DOHH2 (cell line): ENCODE results near the gene TAF4.

ENCODE experiments used
- EZH2phosphoT487 ChIP-seq: fragments of 200-600 bp; sonication (generic); IDR thresholded peaks from 2 replicates; pipeline ENCODE4 v1.6.1; 2017; ENCODE audit warnings: borderline replicate concordance, mild to moderate bottlenecking, antibody characterized with exemption, low read length, moderate library complexity, mixed read lengths
- TF ChIP-seq, protein P1 (sequence below): fragments of 200-600 bp; sonication (generic); IDR thresholded peaks from one replicate; pipeline ENCODE4 v1.5.1; 2014; ENCODE audit warnings: antibody characterized with exemption, mild to moderate bottlenecking, low read depth, low read length; ENCODE audit not compliant: poor library complexity, severe bottlenecking

GRCh38 chr20:61938839-61939690, 126.6 kb downstream of the TAF4 start:
- TF ChIP-seq, protein P1, sequence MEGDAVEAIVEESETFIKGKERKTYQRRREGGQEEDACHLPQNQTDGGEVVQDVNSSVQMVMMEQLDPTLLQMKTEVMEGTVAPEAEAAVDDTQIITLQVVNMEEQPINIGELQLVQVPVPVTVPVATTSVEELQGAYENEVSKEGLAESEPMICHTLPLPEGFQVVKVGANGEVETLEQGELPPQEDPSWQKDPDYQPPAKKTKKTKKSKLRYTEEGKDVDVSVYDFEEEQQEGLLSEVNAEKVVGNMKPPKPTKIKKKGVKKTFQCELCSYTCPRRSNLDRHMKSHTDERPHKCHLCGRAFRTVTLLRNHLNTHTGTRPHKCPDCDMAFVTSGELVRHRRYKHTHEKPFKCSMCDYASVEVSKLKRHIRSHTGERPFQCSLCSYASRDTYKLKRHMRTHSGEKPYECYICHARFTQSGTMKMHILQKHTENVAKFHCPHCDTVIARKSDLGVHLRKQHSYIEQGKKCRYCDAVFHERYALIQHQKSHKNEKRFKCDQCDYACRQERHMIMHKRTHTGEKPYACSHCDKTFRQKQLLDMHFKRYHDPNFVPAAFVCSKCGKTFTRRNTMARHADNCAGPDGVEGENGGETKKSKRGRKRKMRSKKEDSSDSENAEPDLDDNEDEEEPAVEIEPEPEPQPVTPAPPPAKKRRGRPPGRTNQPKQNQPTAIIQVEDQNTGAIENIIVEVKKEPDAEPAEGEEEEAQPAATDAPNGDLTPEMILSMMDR = no peak
- TF ChIP-seq EZH2phosphoT487 = no peak
